PC-9 (cell line): Measurements from ENCODE around the gene GNA12. TPM values are rescaled to one million over a fixed set of nuclear protein-coding genes. Genes with fewer than 3 reads are reported as not detected.
A peak's percentile ranks its signal among the peaks of the same experiment; 100 is the strongest.

ENCODE experiments used
- BruUV-seq: library from RNA; stranded (reverse); fragments of 400-500 nt; replicated peaks from 2 replicates; lab custom pipeline; 2021; lab: Mats Ljungman, UMichigan
- CTCF ChIA-PET: fragments of 300-600 bp; sonication (Branson Sonifier 250); formaldehyde crosslinking; loops from one replicate; lab custom pipeline; 2022; ENCODE audit warnings: antibody characterized with exemption; lab: Charles Lee
- POLR2A ChIA-PET: fragments of 300-600 bp; sonication (Branson Sonifier 250); formaldehyde crosslinking; loops from one replicate; lab custom pipeline; 2022; ENCODE audit warnings: antibody characterized with exemption; ENCODE audit not compliant: unreplicated experiment; lab: Charles Lee
- DNase-seq, 2 experiments: peaks; one replicate each; pipeline versions ENCODE4 v3.0.0 to v3.0.0-alpha.2; 2015 to 2022; ENCODE audit warnings: mixed read lengths in 1 of 2
- H2AFZ ChIP-seq: fragments of 200-600 bp; sonication (generic); 2 replicates; pipeline ENCODE4 v1.8.1; 2017; ENCODE audit warnings: antibody characterized with exemption
- H3F3A ChIP-seq: fragments of 200-600 bp; sonication (generic); 2 replicates; pipeline ENCODE4 v1.8.1; 2017; ENCODE audit warnings: antibody characterized with exemption, mild to moderate bottlenecking, low read depth; ENCODE audit not compliant: insufficient read depth
- H3K27ac ChIP-seq: fragments of 200-600 bp; sonication (generic); 2 replicates; pipeline ENCODE4 v1.6.1; 2016; ENCODE audit warnings: mixed run types
- H3K27me3 ChIP-seq: fragments of 200-600 bp; sonication (generic); 2 replicates; pipeline ENCODE4 v1.6.1; 2016; ENCODE audit warnings: low read depth, mixed run types; ENCODE audit not compliant: insufficient read depth
- H3K36me3 ChIP-seq: fragments of 200-600 bp; sonication (generic); 2 replicates; pipeline ENCODE4 v1.6.1; 2016; ENCODE audit warnings: low read depth, mixed run types
- H3K4me1 ChIP-seq: fragments of 200-600 bp; sonication (generic); replicated peaks from 2 replicates; pipeline ENCODE4 v1.6.1; 2016; ENCODE audit warnings: mixed run types; ENCODE audit not compliant: insufficient read depth
- H3K4me2 ChIP-seq: fragments of 200-600 bp; sonication (generic); 2 replicates; pipeline ENCODE4 v1.6.1; 2017; ENCODE audit warnings: mixed run types
- H3K4me3 ChIP-seq: fragments of 200-600 bp; sonication (generic); 2 replicates; pipeline ENCODE4 v1.6.1; 2016; ENCODE audit warnings: mixed run types
- H3K79me2 ChIP-seq: fragments of 200-600 bp; sonication (generic); 2 replicates; pipeline ENCODE4 v1.6.1; 2017; ENCODE audit warnings: low read depth, mixed run types
- H3K9me2 ChIP-seq: fragments of 200-600 bp; sonication (generic); 2 replicates; pipeline ENCODE4 v1.8.1; 2017; ENCODE audit warnings: mild to moderate bottlenecking; ENCODE audit not compliant: insufficient read depth
- H3K9me3 ChIP-seq: fragments of 200-600 bp; sonication (generic); 2 replicates; pipeline ENCODE4 v1.8.1; 2016; ENCODE audit warnings: low read depth; ENCODE audit not compliant: insufficient read depth
- H4K20me1 ChIP-seq: fragments of 200-600 bp; sonication (generic); 2 replicates; pipeline ENCODE4 v1.8.1; 2017; ENCODE audit not compliant: insufficient read depth
- EZH2 ChIP-seq: fragments of 200-600 bp; sonication (generic); IDR thresholded peaks from 2 replicates; pipeline ENCODE4 v1.8.0; 2017; ENCODE audit warnings: antibody characterized with exemption, low read depth
- intact Hi-C: fragments of 100-400 bp; cut with micrococcal nuclease; formaldehyde crosslinking; loops from one replicate; pipeline ENCODE4 v1.10.0; 2022; ENCODE audit not compliant: unreplicated experiment
- total RNA-seq: library from RNA; stranded (reverse); gene quantifications from 2 replicates; pipeline ENCODE4 v1.2.3, GENCODE V29; 2021
- TF ChIP-seq, protein P1 (sequence below): fragments of 200-600 bp; sonication (generic); conservative IDR thresholded peaks from 2 replicates; pipeline ENCODE4 v1.6.1; 2017; ENCODE audit warnings: mixed run types, antibody characterized with exemption, mild to moderate bottlenecking, moderate library complexity

The GNA12 gene
- total RNA-seq, 1 experiment from 2014 or later, result 51.7 TPM

GRCh38 chr7:2838451-2838850, 5.7 kb downstream of the GNA12 start:
- Histone ChIP-seq H3K9me3 (no peaks in the 10 kb centered on the region), H2AFZ (no peak overlapping the region), H4K20me1 (peaks cover 16% of the 10 kb centered on the region), H3K27ac (peak overlapping the region; percentile 49), H3K4me1 (peaks cover 34% of the 10 kb centered on the region), H3K4me2 (no peak overlapping the region), H3K4me3 (no peak overlapping the region), H3F3A (peaks cover 13% of the 10 kb centered on the region; the same call in 1 of the 2 replicates), H3K36me3 (peaks cover 38% of the 10 kb centered on the region), H3K27me3 (no peaks in the 10 kb centered on the region), H3K9me2 (no peaks in the 10 kb centered on the region), H3K79me2 (peaks cover 98% of the 10 kb centered on the region)
- intact Hi-C loops, result no loop called here
- no peak for TF ChIP-seq EZH2
- TF ChIP-seq, protein P1, sequence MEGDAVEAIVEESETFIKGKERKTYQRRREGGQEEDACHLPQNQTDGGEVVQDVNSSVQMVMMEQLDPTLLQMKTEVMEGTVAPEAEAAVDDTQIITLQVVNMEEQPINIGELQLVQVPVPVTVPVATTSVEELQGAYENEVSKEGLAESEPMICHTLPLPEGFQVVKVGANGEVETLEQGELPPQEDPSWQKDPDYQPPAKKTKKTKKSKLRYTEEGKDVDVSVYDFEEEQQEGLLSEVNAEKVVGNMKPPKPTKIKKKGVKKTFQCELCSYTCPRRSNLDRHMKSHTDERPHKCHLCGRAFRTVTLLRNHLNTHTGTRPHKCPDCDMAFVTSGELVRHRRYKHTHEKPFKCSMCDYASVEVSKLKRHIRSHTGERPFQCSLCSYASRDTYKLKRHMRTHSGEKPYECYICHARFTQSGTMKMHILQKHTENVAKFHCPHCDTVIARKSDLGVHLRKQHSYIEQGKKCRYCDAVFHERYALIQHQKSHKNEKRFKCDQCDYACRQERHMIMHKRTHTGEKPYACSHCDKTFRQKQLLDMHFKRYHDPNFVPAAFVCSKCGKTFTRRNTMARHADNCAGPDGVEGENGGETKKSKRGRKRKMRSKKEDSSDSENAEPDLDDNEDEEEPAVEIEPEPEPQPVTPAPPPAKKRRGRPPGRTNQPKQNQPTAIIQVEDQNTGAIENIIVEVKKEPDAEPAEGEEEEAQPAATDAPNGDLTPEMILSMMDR, result no peak
- no peak for DNase-seq
- POLR2A ChIA-PET, result no interaction called here
- CTCF ChIA-PET, result no interaction called here
- no TSS peak for BruUV-seq

DNA sequence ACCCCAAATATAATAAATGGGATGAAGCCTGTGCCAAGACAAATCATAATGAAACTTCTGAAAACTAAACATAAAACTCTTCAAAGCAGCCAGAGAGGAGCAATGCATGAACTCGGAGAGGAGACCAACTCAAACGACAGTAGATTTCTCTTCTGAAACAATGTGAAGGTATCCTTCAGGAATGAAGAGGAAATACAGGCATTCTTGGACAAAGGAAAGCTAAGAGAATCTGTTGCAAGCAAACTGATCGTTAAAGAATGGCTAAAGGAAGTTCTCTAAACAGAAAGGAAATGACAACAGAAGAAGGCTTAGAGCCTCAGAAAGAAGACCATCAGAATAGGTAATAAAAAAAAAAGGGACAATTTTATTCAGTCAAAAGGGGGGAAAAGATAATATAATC, 6.6 kb downstream of the GNA12 start:
- H3K79me2 ChIP-seq, result peaks cover 98% of the 10 kb centered on the region
- H3K4me2 ChIP-seq, result no peak overlapping the region
- peaks cover 26% of the 10 kb centered on the region for H3K4me1 ChIP-seq
- intact Hi-C loops, result no loop called here
- peak overlapping the region; percentile 49; the same call in 1 of the 2 replicates for H3K27ac ChIP-seq
- H3F3A ChIP-seq, result peaks cover 13% of the 10 kb centered on the region; the same call in 1 of the 2 replicates
- H4K20me1 ChIP-seq, result peaks cover 16% of the 10 kb centered on the region
- no TSS peak for BruUV-seq
- H3K27me3 ChIP-seq, result no peaks in the 10 kb centered on the region
- DNase-seq, result no peak
- H3K9me2 ChIP-seq, result no peaks in the 10 kb centered on the region
- CTCF ChIA-PET, result no interaction called here
- H2AFZ ChIP-seq, result no peak overlapping the region
- TF ChIP-seq, protein P1, result no peak
- no peak for TF ChIP-seq EZH2
- POLR2A ChIA-PET, result no interaction called here
- no peak overlapping the region for H3K4me3 ChIP-seq
- H3K36me3 ChIP-seq, result peaks cover 40% of the 10 kb centered on the region
- no peaks in the 10 kb centered on the region for H3K9me3 ChIP-seq

DNA sequence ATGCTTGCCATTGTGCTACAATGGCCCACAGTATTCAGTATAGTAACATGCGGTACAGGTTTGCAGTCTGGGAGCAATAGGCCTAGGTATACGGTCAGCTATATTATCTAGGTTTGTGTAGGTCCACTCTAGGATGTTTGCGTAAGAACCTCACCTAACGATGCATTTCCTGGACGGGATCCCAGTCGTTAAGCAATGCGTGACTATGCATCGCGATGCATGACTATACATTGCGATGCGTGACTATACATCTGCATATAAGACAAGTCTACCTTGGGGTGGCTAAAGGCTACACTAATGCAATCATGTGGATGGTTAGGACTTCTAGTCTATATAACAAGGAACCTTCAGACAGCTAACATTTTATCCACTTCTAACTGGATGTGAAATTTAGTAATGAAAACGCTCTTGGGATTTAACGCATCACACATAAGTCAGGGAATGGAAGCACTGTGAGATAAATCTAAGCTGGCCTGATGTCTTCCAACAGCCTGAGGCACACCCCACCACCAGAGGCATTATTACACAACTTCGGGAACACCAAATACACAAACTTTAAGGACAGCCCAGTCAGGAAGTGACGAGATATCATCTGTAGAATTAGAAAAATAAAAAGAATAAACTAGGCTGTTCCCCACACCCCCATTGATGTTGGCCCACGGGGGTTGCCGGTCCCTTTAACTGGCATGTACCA, 9.2 kb downstream of the GNA12 start:
- Histone ChIP-seq H3K36me3 (peaks cover 49% of the 10 kb centered on the region), H3F3A (peaks cover 13% of the 10 kb centered on the region; the same call in 1 of the 2 replicates), H3K4me1 (peaks cover 14% of the 10 kb centered on the region; the same call in 1 of the 2 replicates), H3K4me2 (no peak overlapping the region), H3K79me2 (peaks cover 97% of the 10 kb centered on the region), H3K4me3 (no peak overlapping the region), H3K27me3 (no peaks in the 10 kb centered on the region), H3K9me3 (no peaks in the 10 kb centered on the region), H3K27ac (no peak overlapping the region), H3K9me2 (no peaks in the 10 kb centered on the region), H4K20me1 (peaks cover 16% of the 10 kb centered on the region), H2AFZ (no peak overlapping the region)
- TF ChIP-seq, protein P1, result no peak
- DNase-seq, result no peak
- intact Hi-C loops, result no loop called here
- POLR2A ChIA-PET, result no interaction called here
- no TSS peak for BruUV-seq
- CTCF ChIA-PET, result no interaction called here
